ENCODE results near the gene GABBR2. TPM values are rescaled to one million over a fixed set of nuclear protein-coding genes. Genes with fewer than 3 reads are reported as not detected.

The GABBR2 gene
- total RNA-seq, 1 experiment from 2014 or later: not detected

- Histone ChIP-seq H3K4me3 (ENCODE audit: low read depth, low read length, poor library complexity, severe bottlenecking) (no peak overlapping the region), H3K9me3 (ENCODE audit: low read depth, low read length, poor library complexity, severe bottlenecking) (no peaks in the 10 kb centered on the region), H3K4me1 (ENCODE audit: insufficient read depth, low read length, poor library complexity, severe bottlenecking) (no peaks in the 10 kb centered on the region), H3K27me3 (replicated peaks; ENCODE audit: insufficient read depth, low read depth, low read length, poor library complexity) (peaks cover 90% of the 10 kb centered on the region), H3K36me3 (ENCODE audit: insufficient read depth, low read length, poor library complexity, severe bottlenecking) (no peaks in the 10 kb centered on the region), H3K27ac (ENCODE audit: low read depth, low read length, poor library complexity, severe bottlenecking) (no peak overlapping the region)
- ChIA-PET CTCF (no interaction called here), POLR2A (ENCODE audit: low non-redundant PET) (no interaction called here)
- no TSS peak for BruUV-seq (replicated peaks)
- intact Hi-C loops (cut with micrococcal nuclease; ENCODE audit: unreplicated experiment): no loop called here
- no peak for DNase-seq (ENCODE audit: low spot score)
- TF ChIP-seq, protein P1, sequence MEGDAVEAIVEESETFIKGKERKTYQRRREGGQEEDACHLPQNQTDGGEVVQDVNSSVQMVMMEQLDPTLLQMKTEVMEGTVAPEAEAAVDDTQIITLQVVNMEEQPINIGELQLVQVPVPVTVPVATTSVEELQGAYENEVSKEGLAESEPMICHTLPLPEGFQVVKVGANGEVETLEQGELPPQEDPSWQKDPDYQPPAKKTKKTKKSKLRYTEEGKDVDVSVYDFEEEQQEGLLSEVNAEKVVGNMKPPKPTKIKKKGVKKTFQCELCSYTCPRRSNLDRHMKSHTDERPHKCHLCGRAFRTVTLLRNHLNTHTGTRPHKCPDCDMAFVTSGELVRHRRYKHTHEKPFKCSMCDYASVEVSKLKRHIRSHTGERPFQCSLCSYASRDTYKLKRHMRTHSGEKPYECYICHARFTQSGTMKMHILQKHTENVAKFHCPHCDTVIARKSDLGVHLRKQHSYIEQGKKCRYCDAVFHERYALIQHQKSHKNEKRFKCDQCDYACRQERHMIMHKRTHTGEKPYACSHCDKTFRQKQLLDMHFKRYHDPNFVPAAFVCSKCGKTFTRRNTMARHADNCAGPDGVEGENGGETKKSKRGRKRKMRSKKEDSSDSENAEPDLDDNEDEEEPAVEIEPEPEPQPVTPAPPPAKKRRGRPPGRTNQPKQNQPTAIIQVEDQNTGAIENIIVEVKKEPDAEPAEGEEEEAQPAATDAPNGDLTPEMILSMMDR (conservative IDR thresholded peaks at IDR 0.05; ENCODE audit: low read depth, low read length): no peak
- no peak for TF ChIP-seq EZH2 (IDR thresholded peaks at IDR 0.05; ENCODE audit: borderline replicate concordance, low read depth, low read length, poor library complexity, severe bottlenecking)
Measured at GRCh38 chr9:98712987-98713386, 4.3 kb upstream of the GABBR2 start.

- Histone ChIP-seq H3K36me3 (ENCODE audit: insufficient read depth, low read length, poor library complexity, severe bottlenecking) (no peaks in the 10 kb centered on the region), H3K27ac (ENCODE audit: low read depth, low read length, poor library complexity, severe bottlenecking) (no peak overlapping the region), H3K4me1 (ENCODE audit: insufficient read depth, low read length, poor library complexity, severe bottlenecking) (no peaks in the 10 kb centered on the region), H3K9me3 (ENCODE audit: low read depth, low read length, poor library complexity, severe bottlenecking) (no peaks in the 10 kb centered on the region), H3K27me3 (replicated peaks; ENCODE audit: insufficient read depth, low read depth, low read length, poor library complexity) (peaks cover 94% of the 10 kb centered on the region), H3K4me3 (ENCODE audit: low read depth, low read length, poor library complexity, severe bottlenecking) (no peak overlapping the region)
- BruUV-seq (replicated peaks): no TSS peak
- no peak for TF ChIP-seq EZH2 (IDR thresholded peaks at IDR 0.05; ENCODE audit: borderline replicate concordance, low read depth, low read length, poor library complexity, severe bottlenecking)
- TF ChIP-seq, protein P1 (conservative IDR thresholded peaks at IDR 0.05; ENCODE audit: low read depth, low read length): no peak
- intact Hi-C loops (cut with micrococcal nuclease; ENCODE audit: unreplicated experiment): loop anchor here (10.0 kb wide), 1 partner anchor 175 kb away; no protein-coding TSS in a partner anchor
- ChIA-PET CTCF (no interaction called here), POLR2A (ENCODE audit: low non-redundant PET) (no interaction called here)
- DNase-seq (ENCODE audit: low spot score): peak; percentile 41
Measured at GRCh38 chr9:98709968-98710965, 1.5 kb upstream of the GABBR2 start.

GRCh38 chr9:98708103-98708932, 417 bp downstream of the GABBR2 start:
- BruUV-seq (replicated peaks): no TSS peak
- Histone ChIP-seq H3K9me3 (ENCODE audit: low read depth, low read length, poor library complexity, severe bottlenecking) (no peaks in the 10 kb centered on the region), H3K36me3 (ENCODE audit: insufficient read depth, low read length, poor library complexity, severe bottlenecking) (no peaks in the 10 kb centered on the region), H3K27me3 (replicated peaks; ENCODE audit: insufficient read depth, low read depth, low read length, poor library complexity) (peaks cover 90% of the 10 kb centered on the region), H3K4me1 (ENCODE audit: insufficient read depth, low read length, poor library complexity, severe bottlenecking) (no peaks in the 10 kb centered on the region), H3K4me3 (ENCODE audit: low read depth, low read length, poor library complexity, severe bottlenecking) (peak overlapping the region; percentile 25), H3K27ac (ENCODE audit: low read depth, low read length, poor library complexity, severe bottlenecking) (no peak overlapping the region)
- TF ChIP-seq, protein P1 (conservative IDR thresholded peaks at IDR 0.05; ENCODE audit: low read depth, low read length): no peak
- no peak for TF ChIP-seq EZH2 (IDR thresholded peaks at IDR 0.05; ENCODE audit: borderline replicate concordance, low read depth, low read length, poor library complexity, severe bottlenecking)
- CTCF ChIA-PET: no interaction called here
- intact Hi-C loops (cut with micrococcal nuclease; ENCODE audit: unreplicated experiment): loop anchor here (10.0 kb wide), 1 partner anchor 174 kb away; no protein-coding TSS in a partner anchor
- no peak for DNase-seq (ENCODE audit: low spot score)
- POLR2A ChIA-PET (ENCODE audit: low non-redundant PET): no interaction called here

All from A673 (cell line).